ENCODE data around the gene PLAAT3. TPM values are rescaled to one million over a fixed set of nuclear protein-coding genes. Genes with fewer than 3 reads are reported as not detected.
"Not testable (repeated sequence)": the region's sequence is repeated elsewhere in the genome, so short reads cannot be mapped to it uniquely, and the experiment has no call there.

The PLAAT3 gene
- polyA plus RNA-seq, 4 donors, result 13.5 to 20.8 (median 14.7) TPM

DNA sequence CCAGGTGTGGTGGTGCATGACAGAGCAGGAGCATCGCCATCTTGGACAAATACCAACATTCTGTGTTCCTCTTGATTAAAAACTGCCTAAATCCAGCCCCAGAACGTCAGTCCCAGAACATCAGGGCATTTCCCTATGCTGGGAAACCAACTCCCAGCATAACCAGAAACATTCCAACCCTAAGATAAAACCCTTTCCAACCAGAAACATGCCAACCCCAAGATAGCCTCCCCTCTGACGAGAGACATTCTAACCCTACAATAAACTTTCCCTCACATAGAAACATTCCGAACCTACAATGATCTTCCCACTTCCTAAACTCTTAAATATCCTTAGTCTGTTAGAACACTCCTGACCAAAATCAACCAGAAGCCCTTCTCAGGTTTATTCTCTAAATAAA is 66.1 kb downstream of the PLAAT3 start:
- no peak for DNase-seq (ENCODE audit: low read depth in 4 of 4, low spot score in 2 of 4)

DNA sequence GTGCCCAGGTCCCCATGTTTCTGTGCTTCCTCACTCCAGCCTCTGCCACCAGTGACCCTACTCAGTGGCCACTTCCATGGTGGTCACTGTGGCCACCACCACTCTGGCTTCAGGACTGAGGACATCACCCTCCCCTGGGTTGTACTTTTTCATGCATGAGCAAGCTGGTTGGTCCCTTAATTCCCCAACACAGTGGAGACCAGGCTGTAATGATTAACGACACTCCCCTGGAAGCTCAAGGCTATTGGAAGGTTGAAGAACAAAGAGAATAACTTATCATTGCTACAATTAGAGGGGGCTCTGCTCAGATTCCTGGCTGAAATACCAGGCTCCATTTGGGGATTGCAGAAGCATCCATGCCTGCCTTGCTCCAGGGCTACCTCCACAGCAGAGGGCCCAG is 67.2 kb downstream of the PLAAT3 start:
- DNase-seq (ENCODE audit: low read depth in 4 of 4, low spot score in 2 of 4), result no peak

DNA sequence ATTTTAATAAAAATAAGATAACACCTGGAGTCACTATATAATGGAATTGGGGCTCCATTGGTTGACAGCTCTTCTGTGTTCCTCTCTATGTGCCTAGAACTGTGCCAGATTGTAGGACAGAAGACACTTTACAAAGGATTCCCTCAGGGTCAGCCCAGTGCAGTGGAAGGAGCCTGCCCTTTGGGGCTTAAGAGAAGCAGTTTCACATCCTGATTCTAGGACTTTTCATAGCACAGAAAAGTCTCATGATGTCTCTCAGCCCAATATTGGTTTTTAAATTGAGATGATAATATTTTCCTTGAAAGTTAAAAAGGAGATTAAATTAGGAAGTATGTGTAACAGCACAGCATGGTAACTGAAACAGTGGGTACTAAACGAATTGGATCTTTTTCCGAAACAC is 70.5 kb downstream of the PLAAT3 start:
- DNase-seq (ENCODE audit: low read depth in 4 of 4, low spot score in 2 of 4), result no peak

DNA sequence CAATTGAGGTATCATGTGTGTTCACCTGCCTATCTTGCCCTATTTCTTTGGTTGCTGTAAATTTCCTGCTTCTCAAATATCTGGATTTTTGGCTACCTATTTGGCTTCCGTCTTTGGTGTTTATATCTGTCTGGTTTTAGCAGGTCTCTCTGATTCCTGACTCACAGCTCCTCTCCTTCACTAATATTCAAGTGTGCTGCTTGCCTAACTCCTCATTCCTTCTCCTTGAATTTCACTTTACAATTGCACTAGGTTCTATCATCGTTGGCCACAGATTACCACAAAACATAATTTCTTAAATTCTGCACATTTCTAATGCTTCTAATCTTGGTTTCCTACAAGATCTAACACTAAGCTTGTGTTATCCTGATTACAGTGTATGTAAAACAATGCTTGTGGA is 71.7 kb downstream of the PLAAT3 start:
- DNase-seq (ENCODE audit: low read depth in 4 of 4, low spot score in 2 of 4), result not testable (repeated sequence)

DNA sequence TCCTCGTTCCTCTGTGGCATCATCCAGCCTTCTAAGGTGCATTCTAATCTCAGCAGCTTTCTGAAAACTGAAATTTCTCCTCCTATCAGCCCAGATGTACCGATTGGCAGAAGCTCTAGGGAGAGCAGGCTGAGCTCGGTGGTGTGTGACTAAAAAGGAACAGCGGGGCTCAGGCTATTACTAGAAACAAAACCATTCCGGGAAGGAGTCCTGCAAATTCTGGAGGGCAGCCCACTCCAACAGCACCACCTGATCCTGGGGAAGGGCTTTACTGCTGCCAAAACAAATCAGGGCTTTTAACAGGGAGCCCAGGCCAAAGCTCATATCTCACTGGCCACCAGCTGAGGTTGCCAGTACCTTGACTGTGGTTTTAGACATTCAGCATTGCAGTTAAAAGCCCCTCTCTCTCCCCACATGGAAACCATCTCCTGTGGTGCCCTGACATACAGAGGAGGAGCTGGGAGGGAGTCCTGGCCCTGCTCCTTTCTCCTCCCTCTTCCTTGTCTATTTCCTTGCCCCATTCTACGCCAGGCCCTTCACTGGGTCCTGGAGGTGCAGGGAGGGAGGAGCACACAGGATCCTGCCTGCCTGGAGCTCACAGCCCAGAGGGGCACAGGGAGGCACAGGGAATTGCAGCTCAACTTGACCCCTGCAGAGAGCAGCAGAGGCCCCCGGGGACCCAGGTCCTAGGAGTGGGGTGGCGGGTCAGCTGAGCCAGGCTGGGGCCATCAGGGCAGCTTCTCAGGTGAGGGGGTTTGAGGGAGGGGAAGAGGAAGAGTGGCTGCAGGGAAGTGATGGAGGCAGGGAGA is 76.7 kb downstream of the PLAAT3 start:
- DNase-seq (ENCODE audit: low read depth in 4 of 4, low spot score in 2 of 4), result no peak

DNA sequence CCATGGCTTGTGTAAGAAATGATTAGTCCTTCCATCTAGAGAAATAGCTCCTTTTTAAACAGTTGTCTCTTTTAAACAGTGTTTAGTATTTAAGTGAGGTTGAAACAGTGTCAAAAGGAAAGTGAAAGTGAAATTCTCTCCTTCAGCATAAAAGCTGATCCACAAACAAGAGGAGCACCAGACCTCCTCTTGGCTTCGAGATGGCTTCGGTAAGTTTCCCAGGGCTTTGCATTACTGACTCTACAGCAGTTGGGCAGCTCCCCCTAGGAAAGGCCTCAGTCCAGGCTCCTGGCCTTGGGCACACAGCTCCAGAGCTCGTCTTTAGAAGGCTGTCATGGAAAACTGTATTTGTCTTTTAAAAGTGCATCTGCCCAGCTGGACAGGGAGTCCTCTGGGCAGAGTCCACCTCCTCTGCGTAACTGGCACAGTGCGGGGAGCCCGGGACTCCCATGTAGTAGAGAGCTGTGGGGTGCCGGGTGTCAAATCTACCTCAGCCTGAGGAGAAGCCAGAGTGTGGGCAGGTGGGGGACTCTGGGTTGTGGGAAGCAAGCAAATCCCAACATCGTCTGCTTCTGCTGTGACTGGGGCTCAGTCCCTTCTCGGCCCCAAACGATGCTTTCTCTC is 77.5 kb downstream of the PLAAT3 start, which contains the start of gene PLAAT4:
PLAAT4 (plus strand) TSS at position 140 of the 624 bp plus-strand sequence; CDS start at position 201, 61 bp downstream.
- DNase-seq (ENCODE audit: low read depth in 4 of 4, low spot score in 2 of 4), result no peak

DNA sequence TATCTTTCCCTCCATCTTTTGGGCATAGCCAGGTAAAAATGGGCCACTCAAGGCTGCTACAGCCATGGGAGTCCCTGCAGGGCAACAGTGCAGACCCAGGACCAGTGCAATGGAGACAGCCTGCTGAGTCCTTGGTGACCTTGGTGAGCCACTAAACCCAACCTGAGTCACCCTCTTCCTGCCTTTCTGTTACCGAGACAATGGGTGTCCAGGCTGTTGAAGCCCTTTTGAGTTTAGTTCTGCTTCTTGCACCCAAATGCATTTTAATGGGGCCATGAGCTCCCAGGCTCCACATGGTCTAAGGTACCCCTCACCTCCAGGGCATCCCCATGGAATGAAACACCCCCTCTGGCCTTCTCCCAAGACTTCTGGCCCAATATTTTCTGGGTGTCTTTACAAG is 78.5 kb downstream of the PLAAT3 start:
- DNase-seq (ENCODE audit: low read depth in 4 of 4, low spot score in 2 of 4), result no peak

DNA sequence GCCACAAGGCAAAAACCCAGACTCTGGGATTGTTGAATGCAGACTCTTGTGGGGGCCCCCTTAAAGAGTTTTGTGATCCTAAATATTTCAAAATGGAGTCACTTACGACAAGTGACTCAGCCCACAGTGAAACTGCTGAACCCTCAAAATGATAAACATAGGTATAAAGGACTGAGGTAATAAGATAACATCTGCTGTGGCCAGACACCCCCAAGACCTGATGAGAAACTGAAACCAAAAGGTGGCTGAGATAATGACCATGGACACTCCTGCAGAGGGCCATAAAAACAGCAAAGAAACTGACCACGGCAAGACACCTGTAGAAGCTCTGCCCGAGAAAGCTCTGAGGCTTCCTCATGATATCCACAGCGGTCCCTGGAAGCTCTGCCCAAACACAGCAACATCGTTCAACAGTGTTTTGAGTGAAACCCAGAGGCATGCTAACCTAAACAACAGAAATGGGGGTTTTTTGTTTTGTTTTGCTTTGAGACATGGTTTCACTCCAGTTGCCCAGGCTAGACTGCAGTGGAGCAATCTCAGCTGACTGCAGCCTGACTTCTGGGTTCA is 79.3 kb downstream of the PLAAT3 start:
- DNase-seq (ENCODE audit: low read depth in 4 of 4, low spot score in 2 of 4), result no peak

DNA sequence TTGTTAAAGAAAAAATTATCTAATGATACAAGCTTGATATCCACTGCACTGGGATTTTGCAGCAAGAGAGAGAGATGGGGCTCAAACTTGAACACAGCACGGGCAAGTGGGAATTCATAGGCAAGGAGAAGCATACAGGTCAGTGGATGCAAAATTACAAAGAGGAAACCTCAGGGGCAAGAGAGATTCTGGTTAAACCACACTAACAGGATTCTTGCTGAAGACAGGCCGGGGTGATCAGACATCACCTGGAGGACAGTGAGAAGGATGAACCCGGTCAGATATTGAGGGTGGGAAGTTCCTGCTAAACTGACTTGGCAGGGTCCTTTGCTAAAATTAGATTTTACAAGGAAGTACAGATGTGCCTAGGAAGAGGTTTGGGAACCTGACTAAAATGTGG is 80.2 kb downstream of the PLAAT3 start:
- DNase-seq (ENCODE audit: low read depth in 4 of 4, low spot score in 2 of 4), result no peak

DNA sequence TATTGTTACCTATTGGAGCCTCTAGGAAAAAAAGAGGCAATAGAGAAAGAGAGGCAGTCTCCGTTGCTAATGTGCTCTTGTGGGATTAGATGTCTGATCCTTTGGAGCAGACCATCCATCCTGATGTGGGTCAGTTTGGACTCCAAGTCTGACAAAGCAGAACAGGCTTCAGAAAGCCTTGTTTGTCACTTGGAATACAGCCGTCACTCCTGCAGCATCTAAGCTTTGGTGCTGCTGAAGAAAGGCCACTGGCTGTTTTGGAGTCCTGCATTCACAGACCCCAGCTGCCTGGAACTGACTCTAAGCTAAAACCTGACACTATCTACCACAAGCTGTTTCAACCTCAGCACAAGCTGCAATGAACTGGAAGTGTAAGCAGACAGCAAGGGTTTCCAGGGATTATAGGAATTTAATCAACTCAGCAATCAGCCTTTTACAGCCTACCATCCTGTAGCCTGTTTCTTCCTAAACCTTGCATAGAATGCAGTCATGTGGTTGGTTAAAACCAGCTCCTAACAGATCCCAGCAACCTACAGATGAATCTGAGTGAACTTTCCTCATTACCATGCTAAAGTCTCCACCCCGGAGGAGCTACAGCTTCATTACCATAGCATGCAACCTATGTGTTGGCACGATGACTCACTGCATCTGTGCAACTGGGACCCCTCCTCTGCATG is 81.3 kb downstream of the PLAAT3 start:
- no peak for DNase-seq (ENCODE audit: low read depth in 4 of 4, low spot score in 2 of 4)

DNA sequence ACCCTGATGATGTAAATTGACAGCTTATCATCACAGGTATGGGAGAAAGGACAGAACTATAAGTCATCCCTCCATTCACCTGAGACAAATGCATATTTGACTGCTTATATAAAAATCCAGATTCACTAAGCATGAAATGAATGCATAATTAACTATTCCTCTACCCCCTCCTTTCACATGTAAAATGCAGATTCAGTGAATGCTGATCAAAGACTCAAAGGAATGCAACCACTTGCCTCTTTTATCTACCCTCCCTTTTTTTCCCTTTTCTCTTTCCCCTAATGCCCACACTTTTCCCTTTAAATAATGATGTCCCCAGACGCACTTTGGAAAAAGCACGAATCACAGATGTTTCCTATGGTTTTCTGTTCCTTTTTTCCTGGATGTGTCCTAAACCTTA is 82.1 kb downstream of the PLAAT3 start:
- DNase-seq (ENCODE audit: low read depth in 4 of 4, low spot score in 2 of 4), result no peak

DNA sequence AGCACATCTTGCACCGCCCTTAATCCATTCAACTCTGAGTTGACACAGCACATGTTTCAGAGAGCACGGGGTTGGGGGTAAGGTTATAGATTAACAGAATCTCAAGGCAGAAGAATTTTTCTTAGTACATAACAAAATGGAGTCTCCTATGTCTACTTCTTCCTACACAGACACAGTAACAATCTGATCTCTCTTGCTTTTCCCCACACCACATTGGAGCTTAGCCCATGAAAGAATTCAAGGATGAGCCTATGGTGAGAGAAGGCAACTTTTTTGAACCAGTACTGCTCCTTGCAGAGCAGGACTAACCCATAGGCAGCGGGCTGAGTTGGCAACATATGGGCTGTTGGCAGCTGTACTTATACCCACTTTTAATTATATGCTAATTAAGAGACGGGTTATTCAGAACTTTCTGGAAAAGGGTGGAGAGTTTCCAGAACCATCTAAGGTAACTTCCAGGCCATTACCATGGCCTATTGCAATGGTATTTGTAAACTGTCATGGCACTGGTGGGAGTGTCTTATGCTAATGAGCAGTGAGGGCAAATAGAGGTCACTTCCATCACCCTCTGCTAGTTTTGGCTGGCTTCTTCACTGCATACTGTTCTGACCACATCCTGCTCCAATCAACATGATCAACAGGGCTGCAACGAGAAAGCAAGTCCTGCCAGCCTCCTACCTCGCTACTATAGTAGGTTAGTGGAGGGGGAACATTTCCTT is 83.0 kb downstream of the PLAAT3 start:
- DNase-seq (ENCODE audit: low read depth in 4 of 4, low spot score in 2 of 4), result not testable (repeated sequence)

DNA sequence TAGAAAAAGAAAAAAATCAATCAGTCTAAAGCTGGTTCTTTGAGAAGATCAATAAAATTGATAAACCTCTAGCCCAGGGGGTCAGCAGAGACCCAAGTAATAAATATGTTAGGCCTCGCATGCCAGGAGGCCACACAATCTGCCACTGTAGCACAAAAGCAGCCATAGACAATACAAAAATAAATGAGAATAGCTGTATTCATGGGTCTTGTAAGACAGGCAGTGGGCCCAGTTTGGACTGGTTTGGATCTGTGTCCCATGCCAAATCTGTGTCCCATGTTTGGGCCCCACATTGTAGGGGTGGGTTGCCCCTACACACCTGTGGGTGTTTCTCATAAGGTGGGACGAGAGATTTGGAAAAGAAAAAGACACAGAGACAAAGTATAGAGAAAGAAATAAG is 84.2 kb downstream of the PLAAT3 start:
- DNase-seq (ENCODE audit: low read depth in 4 of 4, low spot score in 2 of 4), result no peak

DNA sequence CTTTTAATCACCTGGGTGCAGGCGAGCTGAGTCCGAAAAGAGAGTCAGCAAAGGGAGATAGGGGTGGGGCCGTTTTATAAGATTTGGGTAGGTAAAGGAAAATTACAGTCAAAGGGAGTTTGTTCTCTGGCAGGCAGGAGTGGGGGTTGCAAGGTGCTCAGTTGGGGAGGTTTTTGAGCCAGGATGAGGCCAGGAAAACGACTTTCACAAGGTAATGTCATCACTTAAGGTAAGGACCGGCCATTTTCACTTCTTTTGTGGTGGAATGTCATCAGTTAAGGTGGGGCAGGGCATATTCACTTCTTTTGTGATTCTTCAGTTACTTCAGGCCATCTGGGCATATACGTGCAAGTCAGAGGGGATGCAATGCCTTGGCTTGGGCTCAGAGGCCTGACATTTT is 84.9 kb downstream of the PLAAT3 start:
- DNase-seq (ENCODE audit: low read depth in 4 of 4, low spot score in 2 of 4), result not testable (repeated sequence)

DNA sequence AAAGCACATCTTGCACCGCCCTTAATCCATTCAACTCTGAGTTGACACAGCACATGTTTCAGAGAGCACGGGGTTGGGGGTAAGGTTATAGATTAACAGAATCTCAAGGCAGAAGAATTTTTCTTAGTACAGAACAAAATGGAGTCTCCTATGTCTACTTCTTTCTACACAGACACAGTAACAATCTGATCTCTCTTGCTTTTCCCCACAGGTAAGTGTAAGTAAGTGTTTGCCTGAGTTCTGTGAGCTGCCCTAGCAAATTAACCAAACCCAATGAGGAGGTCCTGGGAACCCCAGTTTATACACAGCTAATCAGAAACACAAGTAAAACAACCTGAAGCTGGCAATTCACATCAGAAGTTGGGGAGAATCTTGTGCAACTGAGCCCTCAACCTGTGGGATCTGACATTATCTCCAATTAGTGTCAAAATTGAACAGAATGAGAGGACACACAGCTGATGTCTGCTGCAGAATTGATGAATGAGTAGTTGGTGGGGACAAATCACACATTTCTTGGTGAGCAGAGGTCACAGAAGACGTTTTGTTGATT is 85.4 kb downstream of the PLAAT3 start:
- DNase-seq (ENCODE audit: low read depth in 4 of 4, low spot score in 2 of 4), result not testable (repeated sequence)

DNA sequence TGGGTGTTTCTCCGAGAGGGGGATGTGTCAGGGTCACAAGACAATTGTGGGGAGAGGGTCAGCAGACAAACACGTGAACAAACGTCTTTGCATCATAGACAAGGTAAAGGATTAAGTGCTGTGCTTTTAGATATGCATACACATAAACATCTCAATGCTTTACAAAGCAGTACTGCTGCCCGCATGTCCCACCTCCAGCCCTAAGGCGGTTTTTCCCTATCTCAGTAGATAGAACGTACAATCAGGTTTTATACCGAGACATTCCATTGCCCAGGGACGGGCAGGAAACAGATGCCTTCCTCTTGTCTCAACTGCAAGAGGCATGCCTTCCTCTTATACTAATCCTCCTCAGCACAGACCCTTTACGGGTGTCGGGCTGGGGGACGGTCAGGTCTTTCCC is 86.1 kb downstream of the PLAAT3 start:
- DNase-seq (ENCODE audit: low read depth in 4 of 4, low spot score in 2 of 4), result not testable (repeated sequence)

DNA sequence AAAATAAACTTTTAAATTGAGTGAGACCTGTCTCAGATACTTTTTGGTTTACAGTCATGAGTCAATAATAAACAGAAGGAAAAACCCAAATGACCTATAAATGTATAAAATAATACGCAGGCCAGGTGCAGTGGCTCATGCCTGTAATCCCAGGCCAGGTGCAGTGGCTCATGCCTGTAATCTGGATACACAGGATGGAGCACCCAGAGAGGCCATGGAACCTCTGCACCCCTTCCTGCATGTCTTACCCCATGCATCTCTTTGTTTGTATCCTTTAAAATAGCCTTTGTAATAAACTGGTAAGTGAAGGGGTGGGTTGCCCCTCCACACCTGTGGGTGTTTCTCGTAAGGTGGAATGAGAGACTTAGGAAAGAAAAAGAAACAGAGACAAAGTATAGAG is 86.6 kb downstream of the PLAAT3 start:
- no peak for DNase-seq (ENCODE audit: low read depth in 4 of 4, low spot score in 2 of 4)

Measured in left renal cortex interstitium (tissue), 4 donors.